HG03354 (cell line): Measurements from ENCODE around the gene LRP2.
"Not testable (repeated sequence)": the region's sequence is repeated elsewhere in the genome, so short reads cannot be mapped to it uniquely, and the experiment has no call there.

Experiments
- ATAC-seq: cut with Tn5 transposase; IDR thresholded peaks from one replicate; pipeline ENCODE4 v1.9.1; 2021; ENCODE audit warnings: mild to moderate bottlenecking; ENCODE audit not compliant: unreplicated experiment, poor library complexity, severe bottlenecking

The LRP2 gene

DNA sequence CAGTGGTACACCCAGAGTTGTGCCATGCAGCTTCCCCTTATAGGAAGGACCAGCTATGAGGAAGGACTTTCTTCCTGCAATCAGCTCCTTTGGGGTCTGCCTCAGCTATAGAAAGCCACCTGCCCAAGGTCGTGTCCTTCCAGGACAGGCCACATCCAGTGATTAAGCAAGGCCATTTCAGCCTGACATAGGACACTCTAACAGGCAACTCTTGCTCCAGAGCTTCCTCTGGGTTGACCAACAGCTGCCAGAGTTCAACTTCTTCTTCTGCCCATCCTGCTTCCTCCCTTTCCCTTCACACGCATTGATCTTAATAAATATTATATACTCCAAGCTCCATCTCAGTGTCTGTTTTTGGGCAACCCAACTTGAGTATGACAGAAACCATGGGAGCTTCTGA lies 12.8 kb downstream of the LRP2 start:
- ATAC-seq = no peak

DNA sequence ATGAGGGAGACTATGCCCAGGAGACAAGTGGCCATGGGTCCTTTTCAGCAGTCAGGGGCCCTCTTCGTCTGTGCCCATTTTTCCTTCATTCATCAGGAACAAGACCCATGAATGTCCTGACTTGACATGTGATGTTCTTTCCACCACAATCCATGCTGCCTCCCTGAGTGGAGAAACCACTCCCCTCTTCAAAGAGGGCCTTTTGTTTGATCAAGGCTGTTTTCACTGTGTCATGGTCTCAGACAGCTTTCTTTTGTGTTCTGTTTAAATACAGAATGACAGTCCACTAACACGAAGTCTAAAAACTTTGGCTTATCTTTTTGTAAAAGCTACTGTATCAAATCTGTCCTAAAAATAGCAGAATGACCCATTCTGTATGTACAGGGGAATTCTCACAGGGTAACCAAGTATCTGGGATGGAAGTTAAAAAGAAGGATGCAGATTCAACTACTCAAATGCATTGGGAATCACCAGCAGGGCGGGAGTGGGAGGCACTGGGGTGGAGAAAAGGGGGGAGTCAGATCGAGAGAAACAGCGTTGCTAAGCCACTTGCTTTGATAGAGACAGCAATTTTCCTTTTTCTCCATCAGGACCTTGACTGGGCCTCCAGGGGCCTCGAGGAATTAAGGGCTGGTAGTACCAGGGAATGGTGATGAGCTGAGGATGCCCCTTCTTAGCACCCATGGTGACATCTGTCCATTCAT lies 13.9 kb downstream of the LRP2 start:
- no peak for ATAC-seq

DNA sequence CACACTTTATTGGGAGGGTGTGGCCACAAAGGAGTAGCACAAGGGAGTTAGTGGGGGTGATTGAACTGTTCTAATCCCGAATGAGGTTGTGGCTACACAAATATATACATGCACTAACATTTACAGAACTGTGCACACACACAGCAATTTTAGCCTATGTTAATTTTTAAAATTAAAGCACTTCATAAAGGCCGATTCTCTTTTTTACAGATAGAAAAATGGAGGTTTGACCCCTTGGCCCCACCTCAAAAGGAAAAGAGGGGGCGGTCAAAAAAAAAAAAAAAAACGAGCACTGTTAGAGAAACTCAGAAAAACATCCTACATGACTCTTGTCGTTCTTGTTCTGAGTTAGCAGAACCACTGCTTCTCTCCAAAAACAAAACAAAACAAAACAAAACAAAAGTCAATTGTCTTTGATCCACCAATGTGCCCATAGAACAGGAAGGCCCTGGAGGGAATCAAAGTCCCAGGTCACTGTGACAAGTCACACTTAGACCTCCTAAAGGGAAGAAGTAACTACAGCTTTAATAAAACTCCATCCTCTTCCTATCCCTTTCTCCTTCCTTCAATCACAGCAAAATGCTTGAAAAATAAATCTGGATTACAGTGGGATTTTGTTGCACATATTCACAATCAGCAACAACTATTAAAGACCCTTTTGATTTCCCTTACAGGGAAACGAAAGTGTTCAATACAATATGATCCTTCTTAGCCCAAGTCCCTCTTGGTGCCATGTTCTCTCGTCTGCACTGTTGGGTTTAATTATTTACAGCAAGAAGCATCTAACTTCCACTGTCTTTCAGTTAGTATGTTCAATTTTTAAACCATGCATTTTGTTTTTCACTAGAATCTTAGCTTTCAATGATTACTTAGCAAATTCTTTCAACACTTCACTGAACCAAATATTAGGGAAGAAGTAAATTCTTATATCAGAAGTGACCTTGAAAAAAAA lies 16.6 kb downstream of the LRP2 start:
- ATAC-seq = no peak

DNA sequence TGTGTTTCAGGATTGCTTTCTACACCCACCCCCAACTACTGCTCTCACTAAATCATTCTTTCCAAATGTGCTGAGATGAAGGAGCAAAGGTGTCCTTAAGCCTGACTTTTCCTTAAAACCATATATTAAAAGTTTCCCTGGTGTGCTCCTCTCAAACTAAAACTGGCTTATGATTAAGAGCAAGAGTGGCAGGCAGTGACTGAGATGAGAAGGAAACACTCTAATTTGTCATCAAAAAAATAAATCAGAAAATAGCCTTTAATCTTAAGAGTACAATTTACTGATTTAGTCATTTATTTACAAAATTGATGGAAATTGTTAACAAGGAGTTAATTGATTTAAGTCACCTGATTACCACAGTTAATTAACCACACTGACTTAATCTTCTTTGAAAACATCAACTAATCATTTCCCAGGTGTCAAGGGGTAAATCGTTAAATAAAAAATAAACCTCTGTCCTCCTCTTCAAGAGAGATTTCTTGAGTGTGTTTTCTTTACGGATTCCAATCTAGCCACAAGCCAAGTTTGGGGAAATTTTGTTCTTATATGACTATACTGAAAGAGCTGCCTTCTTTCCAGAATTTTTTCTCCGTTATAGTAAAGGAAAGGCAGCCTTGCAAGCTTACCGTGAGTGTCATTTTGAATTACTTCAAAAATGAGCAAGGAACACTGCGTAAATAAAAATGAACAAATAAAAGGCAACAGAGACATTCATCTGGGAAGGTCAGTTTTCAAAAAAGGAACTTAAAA lies 17.4 kb downstream of the LRP2 start:
- ATAC-seq = no peak

DNA sequence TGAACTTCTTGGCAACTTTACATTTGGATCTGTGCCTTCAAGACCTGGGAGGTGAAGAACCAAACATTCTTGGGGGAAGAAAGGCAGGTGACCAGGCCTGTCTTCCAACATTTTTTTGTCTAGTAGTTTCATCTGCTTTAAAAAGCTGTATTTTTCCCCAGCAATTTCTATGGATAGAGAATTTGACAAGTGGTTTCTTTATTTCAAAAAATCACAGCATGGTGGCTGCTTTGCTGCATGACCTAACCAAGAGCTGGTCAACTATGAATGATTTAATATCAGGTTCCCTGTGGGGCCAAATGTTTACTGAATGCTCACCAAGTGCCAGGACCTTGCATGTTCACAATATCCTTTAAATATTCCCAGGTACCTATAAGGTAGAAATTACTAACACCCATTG lies 19.1 kb downstream of the LRP2 start:
- ATAC-seq = no peak

DNA sequence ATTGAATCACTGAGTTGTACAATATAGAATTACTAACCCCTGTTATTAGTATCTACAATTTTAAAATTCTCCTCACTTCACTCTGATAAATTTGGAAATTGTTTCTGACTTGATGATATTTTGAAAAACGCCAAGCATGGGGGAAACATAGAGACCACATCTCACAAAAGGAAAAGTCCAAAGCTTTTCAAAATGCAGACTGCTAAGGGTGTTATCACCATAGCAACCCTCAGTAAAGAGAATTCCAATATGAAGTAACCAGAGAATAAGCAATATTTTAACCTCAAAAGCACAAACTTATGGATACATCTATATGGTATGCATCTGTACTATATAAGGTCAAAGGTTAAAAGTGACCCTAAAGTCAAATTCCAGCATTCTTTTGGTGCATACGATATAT lies 22.7 kb downstream of the LRP2 start:
- no peak for ATAC-seq

DNA sequence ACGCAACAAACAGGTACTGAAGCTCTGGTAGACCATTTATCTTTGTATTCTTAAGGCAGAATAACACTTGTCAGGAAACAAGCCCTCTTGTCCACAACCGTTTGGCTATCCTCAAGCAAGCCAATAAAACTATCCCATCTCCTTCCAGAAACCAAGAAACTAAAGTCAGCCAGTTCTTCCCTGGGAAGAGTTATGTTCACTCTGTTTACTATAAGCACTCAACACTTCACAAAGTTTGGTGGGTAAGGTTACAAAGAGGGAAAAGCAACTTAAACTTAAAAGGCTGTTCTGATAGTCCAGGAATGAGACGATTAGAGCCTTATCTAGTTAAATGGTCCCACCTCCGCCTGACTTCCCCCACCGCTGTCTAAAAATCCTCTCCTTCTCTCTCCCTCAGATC lies 25.6 kb downstream of the LRP2 start:
- ATAC-seq = no peak

DNA sequence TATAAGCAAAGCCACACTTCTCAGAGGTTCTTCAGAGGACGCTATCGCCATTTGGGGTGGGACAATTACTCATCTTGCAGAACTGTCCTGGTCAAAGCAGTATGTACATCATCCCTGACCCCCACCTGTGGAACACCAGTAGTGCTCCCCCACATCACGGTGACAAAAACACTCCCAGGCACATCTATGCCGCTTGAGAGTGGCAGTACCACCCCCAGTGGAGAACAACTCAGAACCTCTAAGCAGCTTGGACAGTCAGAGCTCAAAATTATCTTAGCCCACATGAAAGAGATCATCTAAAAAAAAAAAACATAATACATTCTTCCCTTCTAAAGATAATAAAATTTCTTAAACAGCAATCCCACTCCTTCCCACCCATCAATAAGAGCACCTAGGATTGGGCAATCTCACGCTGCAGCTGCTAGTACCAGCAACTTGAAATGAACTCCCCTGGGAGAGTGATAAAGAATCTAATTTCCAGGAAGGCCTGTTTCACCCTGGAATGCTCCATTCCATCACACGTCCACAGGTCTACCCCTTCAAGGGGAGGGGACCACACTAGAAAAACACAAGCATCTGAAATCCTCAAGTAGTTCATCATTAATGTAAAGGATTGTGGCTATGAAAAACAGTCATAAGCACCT lies 31.7 kb downstream of the LRP2 start:
- no peak for ATAC-seq

DNA sequence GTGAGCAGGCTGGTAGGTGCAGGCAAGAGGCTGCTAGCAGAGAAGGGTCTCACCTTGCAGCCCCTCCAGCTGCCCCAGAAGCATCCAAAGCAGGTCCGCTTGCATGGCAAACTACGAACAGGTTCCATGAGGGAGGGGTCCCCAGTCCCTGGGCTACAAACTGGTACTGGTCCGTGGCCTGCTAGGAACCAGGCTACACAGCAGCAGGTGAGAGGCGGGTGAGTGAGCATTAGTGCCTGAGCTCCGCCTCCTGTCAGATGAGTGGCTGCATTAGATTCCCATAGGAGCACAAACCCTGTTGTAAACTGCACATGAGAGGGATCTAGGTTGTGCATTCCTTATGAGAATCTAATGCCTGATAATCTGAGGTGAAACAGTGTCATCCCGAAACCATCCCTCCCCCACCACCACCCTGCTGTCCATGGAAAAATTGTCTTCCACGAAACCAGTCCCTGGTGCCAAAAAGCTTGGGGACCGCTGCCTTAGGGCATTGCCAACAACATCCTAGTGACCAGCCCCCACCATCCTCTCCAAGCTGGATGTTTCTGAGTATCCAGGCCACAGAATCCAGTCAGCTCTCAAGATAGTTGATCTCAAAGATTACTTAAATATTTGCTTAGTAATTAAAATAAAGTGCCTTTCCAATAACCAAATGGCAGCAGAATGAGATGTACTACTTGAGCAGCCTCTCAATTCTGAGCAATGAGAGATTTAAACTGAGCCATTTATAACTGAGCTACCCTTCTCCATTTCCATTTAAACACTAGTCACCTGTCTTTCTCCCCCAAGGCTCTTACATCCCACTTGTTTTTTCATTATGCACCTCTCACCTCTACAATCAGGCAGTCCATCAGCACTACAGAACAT lies 32.4 kb downstream of the LRP2 start:
- no peak for ATAC-seq

DNA sequence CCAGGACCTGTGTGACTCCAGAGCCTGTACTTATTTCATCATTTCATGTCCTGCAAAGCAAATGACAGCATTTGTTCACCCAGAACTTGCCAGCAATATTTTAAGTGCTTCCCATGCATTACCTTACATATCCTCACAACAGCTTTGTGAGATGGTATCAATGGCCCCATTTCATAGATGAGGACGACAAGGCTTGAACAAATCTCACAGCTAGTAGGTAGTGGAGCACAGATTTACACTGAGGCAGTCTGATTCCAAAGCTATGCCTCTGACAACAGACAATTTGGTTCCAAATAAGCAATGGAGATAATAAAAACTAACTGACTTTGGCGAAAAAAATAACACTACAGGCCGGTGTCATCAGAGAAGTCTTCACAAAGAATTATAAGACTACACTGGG lies 33.5 kb downstream of the LRP2 start:
- ATAC-seq = no peak

DNA sequence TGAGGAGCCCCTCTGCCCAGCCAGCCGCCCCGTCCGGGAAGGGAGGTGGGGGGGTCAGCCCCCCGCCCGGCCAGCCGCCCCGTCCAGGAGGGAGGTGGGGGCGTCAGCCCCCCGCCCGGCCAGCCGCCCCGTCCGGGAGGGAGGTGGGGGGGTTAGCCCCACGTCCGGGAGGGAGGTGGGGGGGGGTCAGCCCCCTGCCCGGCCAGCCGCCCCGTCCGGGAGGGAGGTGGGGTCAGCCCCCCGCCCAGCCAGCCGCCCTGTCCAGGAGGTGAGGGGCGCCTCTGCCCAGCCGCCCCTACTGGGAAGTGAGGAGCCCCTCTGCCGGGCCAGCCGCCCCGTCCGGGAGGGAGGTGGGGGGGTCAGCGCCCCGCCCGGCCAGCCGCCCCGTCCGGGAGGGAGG lies 34.5 kb downstream of the LRP2 start:
- not testable (repeated sequence) for ATAC-seq

DNA sequence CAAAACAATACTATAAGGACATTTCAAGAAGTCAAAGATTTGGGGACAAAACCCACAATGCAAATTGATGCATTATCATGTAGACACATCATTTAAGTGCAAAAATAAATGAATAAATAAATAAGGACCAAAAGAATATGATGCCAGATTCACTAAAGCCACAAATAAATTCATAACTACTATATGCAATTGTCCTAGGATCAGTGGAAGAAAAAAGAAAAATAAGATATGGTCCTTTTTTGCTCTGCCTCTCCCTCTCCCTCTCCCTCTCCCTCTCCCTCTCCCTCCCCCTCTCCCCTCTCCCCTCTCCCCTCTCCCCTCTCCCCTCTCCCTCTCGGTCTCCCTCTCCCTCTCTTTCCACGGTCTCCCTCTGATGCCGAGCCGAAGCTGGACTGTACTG lies 36.4 kb downstream of the LRP2 start:
- not testable (repeated sequence) for ATAC-seq

DNA sequence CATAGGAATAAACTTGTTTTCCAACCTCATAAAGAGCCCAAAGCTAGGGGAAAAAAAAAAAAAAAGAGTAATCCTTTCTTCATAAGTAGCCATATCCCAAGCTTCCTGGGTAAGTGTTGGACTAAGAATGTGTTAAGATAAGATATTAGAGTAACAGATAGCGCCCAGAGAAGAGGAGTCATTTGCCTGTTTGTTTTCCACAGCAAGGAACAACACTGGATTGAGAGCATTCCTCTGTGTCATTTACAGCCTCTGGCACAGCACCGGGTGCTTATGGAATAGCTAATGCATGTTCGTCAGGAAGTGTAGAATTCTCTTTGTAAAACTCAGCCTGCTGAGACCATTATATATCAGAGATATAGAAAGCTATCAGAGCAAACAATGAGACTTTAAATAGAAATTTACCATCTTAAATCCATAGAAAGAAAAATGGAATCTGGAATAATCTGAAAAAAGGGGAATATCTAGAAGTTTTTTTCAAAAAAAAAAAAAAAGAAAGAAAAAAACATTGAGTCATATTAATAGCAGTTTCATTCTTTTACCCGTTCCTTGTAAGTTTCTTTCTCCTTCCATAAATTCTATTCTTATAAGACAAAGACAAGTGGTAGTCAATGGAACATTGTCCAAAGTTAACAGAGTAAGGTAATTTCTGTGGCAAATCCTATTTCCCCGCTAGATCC lies 37.6 kb downstream of the LRP2 start:
- no peak for ATAC-seq

DNA sequence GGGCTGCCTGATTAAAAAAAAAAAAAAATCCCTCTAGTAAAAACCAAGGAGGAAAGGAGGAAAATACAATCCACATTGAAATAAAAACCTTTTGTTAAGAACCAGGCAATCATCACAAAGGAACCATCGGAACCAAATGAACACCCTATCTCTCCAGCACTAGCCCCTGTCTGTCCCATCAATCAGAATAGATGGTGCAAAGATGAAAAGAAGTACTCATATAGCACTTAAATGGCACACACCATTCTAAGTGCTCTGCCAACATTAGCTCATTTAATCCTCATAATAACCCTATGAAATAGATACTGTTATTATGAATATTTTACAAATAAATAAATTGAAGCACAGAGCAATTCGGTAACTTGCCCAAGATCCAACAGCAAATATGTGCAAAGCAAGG lies 38.5 kb downstream of the LRP2 start:
- no peak for ATAC-seq

DNA sequence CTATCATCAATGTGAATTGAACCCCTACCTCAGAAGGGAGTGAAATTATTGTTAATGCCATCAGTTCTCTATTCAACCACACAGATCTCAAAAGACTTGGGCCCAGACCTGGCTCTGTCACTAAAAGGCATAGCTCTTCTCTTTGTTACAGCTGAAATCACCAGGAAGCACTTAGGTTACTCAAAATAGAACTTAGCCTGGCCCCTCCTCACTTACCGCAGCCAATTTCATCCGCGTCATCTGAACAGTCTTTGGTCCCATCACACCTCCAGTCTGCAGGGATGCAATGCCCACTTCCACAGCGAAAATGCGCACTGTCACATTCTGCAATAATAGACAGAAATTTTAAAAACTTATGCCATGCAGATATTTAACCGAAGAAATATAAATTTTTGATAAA lies 41.8 kb downstream of the LRP2 start:
- ATAC-seq = no peak

DNA sequence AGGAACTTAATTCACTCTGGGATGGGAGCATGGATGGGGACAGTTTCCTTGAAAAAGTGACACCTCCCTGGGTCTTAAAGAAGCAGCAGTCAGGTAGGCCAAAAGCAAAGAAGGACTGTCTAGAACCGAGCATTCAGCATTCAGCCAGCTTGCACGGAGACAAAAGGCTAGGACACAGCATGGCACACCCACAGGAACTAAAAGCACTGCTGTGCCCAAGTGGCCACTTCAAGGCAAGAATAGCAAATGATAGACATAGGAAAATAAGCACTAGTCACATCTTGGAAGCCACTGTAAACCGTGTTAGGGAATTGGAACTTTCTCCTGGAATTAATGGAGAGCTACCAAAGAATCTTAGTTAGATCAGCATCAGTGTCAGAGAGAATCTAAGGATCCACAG lies 47.0 kb downstream of the LRP2 start:
- no peak for ATAC-seq

DNA sequence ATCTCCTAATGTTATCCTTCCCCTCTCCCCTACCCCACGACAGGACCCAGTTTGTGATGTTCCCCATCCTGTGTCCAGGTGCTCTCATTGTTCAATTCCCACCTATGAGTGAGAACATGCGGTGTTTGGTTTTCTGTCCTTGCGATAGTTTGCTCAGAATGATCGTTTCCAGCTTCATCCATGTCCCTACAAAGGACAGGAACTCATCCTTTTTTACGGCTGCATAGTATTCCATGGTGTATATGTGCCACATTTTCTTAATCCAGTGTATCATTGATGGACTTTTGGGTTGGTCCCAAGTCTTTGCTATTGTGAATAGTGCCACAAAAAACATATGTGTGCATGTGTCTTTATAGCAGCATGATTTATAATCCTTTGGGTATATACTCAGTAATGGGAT lies 54.0 kb downstream of the LRP2 start:
- ATAC-seq = not testable (repeated sequence)

DNA sequence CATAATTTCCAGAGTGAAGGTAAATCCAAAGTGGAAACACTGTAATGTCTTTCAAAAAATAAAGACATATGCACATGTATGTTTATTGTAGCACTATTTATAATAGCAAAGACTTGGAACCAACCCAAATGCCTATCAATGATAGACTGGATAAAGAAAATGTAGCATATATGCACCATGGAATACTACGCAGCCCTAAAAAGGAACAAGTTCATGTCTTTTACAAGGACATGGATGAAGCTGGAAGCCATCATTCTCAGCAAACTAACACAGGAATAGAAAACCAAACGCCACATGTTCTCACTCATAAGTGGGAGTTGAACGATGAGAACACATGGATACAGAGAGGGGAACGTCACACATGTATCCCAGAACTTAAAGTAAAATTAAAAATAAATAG lies 57.6 kb downstream of the LRP2 start:
- ATAC-seq = not testable (repeated sequence)
